GM19395 (cell line): ENCODE results near the gene TAS2R50.

ENCODE experiments used
- ATAC-seq: cut with Tn5 transposase; IDR thresholded peaks from one replicate; pipeline ENCODE4 v1.9.1; 2021; ENCODE audit warnings: mild to moderate bottlenecking, moderate library complexity; ENCODE audit not compliant: unreplicated experiment

Gene TAS2R50

GRCh38 chr12:10956085-10956484 is 30.6 kb downstream of the TAS2R50 start:
- ATAC-seq = no peak

GRCh38 chr12:10952645-10953044 is 34.1 kb downstream of the TAS2R50 start:
- ATAC-seq = no peak

- no peak for ATAC-seq
Measured at GRCh38 chr12:10943167-10943566, 43.5 kb downstream of the TAS2R50 start.

GRCh38 chr12:10941916-10942607 is 44.6 kb downstream of the TAS2R50 start:
- no peak for ATAC-seq

- no peak for ATAC-seq
Measured at GRCh38 chr12:10941369-10941768, 45.3 kb downstream of the TAS2R50 start.

GRCh38 chr12:10940389-10940788 is 46.3 kb downstream of the TAS2R50 start:
- no peak for ATAC-seq

- no peak for ATAC-seq
Measured at GRCh38 chr12:10939163-10939562, 47.5 kb downstream of the TAS2R50 start, which contains the start of gene TAS2R14. TSS of gene TAS2R14 (minus strand) at chr12:10939263. CDS start at chr12:10939207, 56 bp downstream.

GRCh38 chr12:10936506-10936905 is 50.2 kb downstream of the TAS2R50 start:
- ATAC-seq = no peak
